Erythroblast (primary cell): ENCODE data around the gene SLC20A1.
"Not testable (repeated sequence)": the region's sequence is repeated elsewhere in the genome, so short reads cannot be mapped to it uniquely, and the experiment has no call there.

Experiments
- DNase-seq, 2 experiments: peaks; one replicate each; lab custom pipeline; 2025; lab: John Stamatoyannopoulos, UW
- GATA1 ChIP-seq: IDR thresholded peaks from 2 replicates; pipeline ENCODE4 v1.6.1; 2011; ENCODE audit warnings: low read depth, mild to moderate bottlenecking, control low read depth, low read length, moderate library complexity
- POLR2A ChIP-seq: IDR thresholded peaks from 2 replicates; pipeline ENCODE4 v1.6.1; 2011; ENCODE audit warnings: mild to moderate bottlenecking, low read length

The SLC20A1 gene

GRCh38 chr2:112645310-112646101 is at the start of gene SLC20A1:
TSS of gene SLC20A1 (plus strand) at chr2:112645939. CDS start at chr2:112646829, 890 bp downstream.
- TF ChIP-seq GATA1: no peak
- peak; percentile 99 for TF ChIP-seq POLR2A
- peak; percentile 98 to 99 for DNase-seq

GRCh38 chr2:112597537-112598322 is 48.0 kb upstream of the SLC20A1 start:
- TF ChIP-seq POLR2A: no peak
- no peak for TF ChIP-seq GATA1
- no peak for DNase-seq

GRCh38 chr2:112600634-112601033 is 45.1 kb upstream of the SLC20A1 start:
- no peak for TF ChIP-seq POLR2A
- TF ChIP-seq GATA1: no peak

GRCh38 chr2:112601754-112602153 is 44.0 kb upstream of the SLC20A1 start:
- no peak for DNase-seq
- no peak for TF ChIP-seq GATA1
- no peak for TF ChIP-seq POLR2A

More at GRCh38 chr2:112600634-112601033, 45.1 kb upstream of the SLC20A1 start:
- DNase-seq: no peak

GRCh38 chr2:112602917-112603316 is 42.8 kb upstream of the SLC20A1 start:
- no peak for DNase-seq
- TF ChIP-seq POLR2A (no peak), GATA1 (no peak)

- no peak for TF ChIP-seq GATA1
- no peak for TF ChIP-seq POLR2A
- DNase-seq: no peak
These were observed 42.0 kb upstream of the SLC20A1 start for GRCh38 chr2:112603731-112604130.

- TF ChIP-seq POLR2A: no peak
- DNase-seq: no peak
These were observed 40.8 kb upstream of the SLC20A1 start for GRCh38 chr2:112604952-112605351.

GRCh38 chr2:112605926-112606325 is 39.8 kb upstream of the SLC20A1 start:
- TF ChIP-seq POLR2A (no peak), GATA1 (no peak)
- DNase-seq: no peak

- TF ChIP-seq POLR2A: no peak
- TF ChIP-seq GATA1: no peak
- no peak for DNase-seq
These were observed 39.2 kb upstream of the SLC20A1 start for GRCh38 chr2:112606547-112606946.

GRCh38 chr2:112607680-112608438 is 37.9 kb upstream of the SLC20A1 start:
- no peak for TF ChIP-seq POLR2A
- TF ChIP-seq GATA1: no peak
- no peak for DNase-seq

- not testable (repeated sequence) for DNase-seq
These were observed 36.4 kb upstream of the SLC20A1 start for GRCh38 chr2:112609320-112609719.

- DNase-seq: not testable (repeated sequence)
These were observed 33.5 kb upstream of the SLC20A1 start for GRCh38 chr2:112612283-112612682.

GRCh38 chr2:112614201-112614840 is 31.4 kb upstream of the SLC20A1 start:
- DNase-seq: no peak
- TF ChIP-seq POLR2A (no peak), GATA1 (no peak)
